HUES64 (cell line): ENCODE data around the gene TRIP13.
"Not testable (repeated sequence)": the region's sequence is repeated elsewhere in the genome, so short reads cannot be mapped to it uniquely, and the experiment has no call there.

Experiments used
- H3K27ac ChIP-seq: 2 replicates; pipeline ENCODE4 v1.7.0; 2013; ENCODE audit warnings: low read depth, low read length, inconsistent platforms
- H3K27me3 ChIP-seq: 2 replicates; pipeline ENCODE4 v1.6.1; 2013; ENCODE audit warnings: mild to moderate bottlenecking, low read length; ENCODE audit not compliant: insufficient read depth
- H3K36me3 ChIP-seq: 2 replicates; pipeline ENCODE4 v1.6.1; 2013; ENCODE audit warnings: mild to moderate bottlenecking, low read length; ENCODE audit not compliant: insufficient read depth
- H3K4me1 ChIP-seq: 2 replicates; pipeline ENCODE4 v1.6.1; 2013; ENCODE audit warnings: mild to moderate bottlenecking, low read length, moderate library complexity; ENCODE audit not compliant: insufficient read depth
- H3K4me3 ChIP-seq: 2 replicates; pipeline ENCODE4 v1.5.1; 2013; ENCODE audit warnings: mild to moderate bottlenecking, low read length, moderate library complexity
- H3K9ac ChIP-seq: 2 replicates; pipeline ENCODE4 v1.6.1; 2013; ENCODE audit warnings: mild to moderate bottlenecking, low read depth, low read length
- H3K9me3 ChIP-seq: 2 replicates; pipeline ENCODE4 v1.6.1; 2013; ENCODE audit warnings: low read depth, low read length; ENCODE audit not compliant: insufficient read depth
- WGBS: fragments of 150-250, 120-280 bp; methylation state at CpG from one replicate; pipeline ENCODE4 v1.1.7; 2013; ENCODE audit warnings: missing lambda C conversion rate; 5-methylcytosine and 5-hydroxymethylcytosine counted together

TRIP13 gene

GRCh38 chr5:916441-917293 lies 24.0 kb downstream of the TRIP13 start:
- H3K9ac ChIP-seq = no peak overlapping the region
- no peak overlapping the region for H3K27ac ChIP-seq
- peaks cover 81% of the 10 kb centered on the region for H3K36me3 ChIP-seq
- 95% methylated on average over 14 of the region's 14 CpGs for WGBS
- H3K9me3 ChIP-seq = no peaks in the 10 kb centered on the region
- H3K4me1 ChIP-seq = no peaks in the 10 kb centered on the region
- H3K4me3 ChIP-seq = no peak overlapping the region
- no peaks in the 10 kb centered on the region for H3K27me3 ChIP-seq

- WGBS = 96% methylated on average over 5 of the region's 5 CpGs
- not testable (repeated sequence) for H3K9ac ChIP-seq, H3K4me3 ChIP-seq, H3K27me3 ChIP-seq, H3K4me1 ChIP-seq, H3K9me3 ChIP-seq, H3K27ac ChIP-seq
- peaks cover 63% of the 10 kb centered on the region for H3K36me3 ChIP-seq
These were observed 26.0 kb downstream of the TRIP13 start for GRCh38 chr5:918717-919116.

- no peak overlapping the region; the same call in 1 of the 2 replicates for H3K27ac ChIP-seq
- H3K9ac ChIP-seq = no peak overlapping the region
- H3K36me3 ChIP-seq = peaks cover 55% of the 10 kb centered on the region
- WGBS = 84% methylated on average over 6 of the region's 9 CpGs
- no peak overlapping the region for H3K4me3 ChIP-seq
- no peaks in the 10 kb centered on the region for H3K4me1 ChIP-seq
- no peaks in the 10 kb centered on the region for H3K9me3 ChIP-seq
- peaks cover under 1% of the 10 kb centered on the region; the same call in 1 of the 2 replicates for H3K27me3 ChIP-seq
These were observed 26.8 kb downstream of the TRIP13 start for GRCh38 chr5:919356-920000.

- Histone ChIP-seq H3K36me3 (peaks cover 47% of the 10 kb centered on the region), H3K27me3 (peaks cover 9% of the 10 kb centered on the region), H3K9me3 (no peaks in the 10 kb centered on the region), H3K27ac (no peak overlapping the region), H3K4me1 (no peaks in the 10 kb centered on the region), H3K4me3 (no peak overlapping the region), H3K9ac (no peak overlapping the region)
- WGBS = 73% methylated on average over 7 of the region's 7 CpGs
These were observed 27.6 kb downstream of the TRIP13 start for GRCh38 chr5:920321-920720.

GRCh38 chr5:921456-922435 lies 29.1 kb downstream of the TRIP13 start:
- peaks cover 23% of the 10 kb centered on the region for H3K27me3 ChIP-seq
- H3K4me3 ChIP-seq = no peak overlapping the region
- no peak overlapping the region for H3K9ac ChIP-seq
- H3K9me3 ChIP-seq = no peaks in the 10 kb centered on the region
- WGBS = 92% methylated on average over 9 of the region's 9 CpGs
- no peaks in the 10 kb centered on the region for H3K4me1 ChIP-seq
- peaks cover 32% of the 10 kb centered on the region for H3K36me3 ChIP-seq
- no peak overlapping the region for H3K27ac ChIP-seq

- Histone ChIP-seq H3K27ac (no peak overlapping the region), H3K36me3 (peaks cover 23% of the 10 kb centered on the region), H3K9me3 (no peaks in the 10 kb centered on the region), H3K27me3 (peaks cover 31% of the 10 kb centered on the region), H3K4me3 (no peak overlapping the region), H3K4me1 (no peaks in the 10 kb centered on the region), H3K9ac (no peak overlapping the region)
- 90% methylated on average over 17 of the region's 17 CpGs for WGBS
These were observed 30.0 kb downstream of the TRIP13 start for GRCh38 chr5:922436-923280.

- Histone ChIP-seq H3K36me3 (peaks cover 16% of the 10 kb centered on the region), H3K27me3 (peaks cover 31% of the 10 kb centered on the region), H3K4me3 (no peak overlapping the region), H3K9ac (no peak overlapping the region), H3K4me1 (no peaks in the 10 kb centered on the region), H3K27ac (no peak overlapping the region), H3K9me3 (no peaks in the 10 kb centered on the region)
- 22% methylated on average over 17 of the region's 17 CpGs for WGBS
These were observed 30.7 kb downstream of the TRIP13 start for GRCh38 chr5:923281-923873.

GRCh38 chr5:926417-927171 lies 33.9 kb downstream of the TRIP13 start:
- WGBS = 13% methylated on average over 65 of the region's 65 CpGs
- no peaks in the 10 kb centered on the region for H3K4me1 ChIP-seq
- H3K27me3 ChIP-seq = peaks cover 31% of the 10 kb centered on the region
- H3K27ac ChIP-seq = no peak overlapping the region
- H3K9ac ChIP-seq = peak overlapping the region; percentile 53; the same call in 1 of the 2 replicates
- peak overlapping the region; percentile 48 for H3K4me3 ChIP-seq
- no peaks in the 10 kb centered on the region for H3K9me3 ChIP-seq
- no peaks in the 10 kb centered on the region for H3K36me3 ChIP-seq

GRCh38 chr5:927172-928015 lies 34.7 kb downstream of the TRIP13 start:
- Histone ChIP-seq H3K9me3 (no peaks in the 10 kb centered on the region), H3K27me3 (peaks cover 31% of the 10 kb centered on the region), H3K9ac (no peak overlapping the region), H3K27ac (no peak overlapping the region), H3K36me3 (no peaks in the 10 kb centered on the region), H3K4me3 (no peak overlapping the region; the same call in 1 of the 2 replicates), H3K4me1 (no peaks in the 10 kb centered on the region)
- WGBS = 77% methylated on average over 28 of the region's 30 CpGs
